HCT116 (cell line): ENCODE data around the gene NCKAP5. TPM values are rescaled to one million over a fixed set of nuclear protein-coding genes. Genes with fewer than 3 reads are reported as not detected.

Source experiments
- ATAC-seq: fragments of 200-7000 bp; cut with Tn5 transposase; 2 replicates; pipeline ENCODE4 v1.9.1; 2020; ENCODE audit warnings: mild to moderate bottlenecking, moderate library complexity
- BruUV-seq: library from RNA; stranded (reverse); fragments of 400-500 nt; replicated peaks from 2 replicates; lab custom pipeline; 2021; lab: Mats Ljungman, UMichigan
- CTCF ChIA-PET: fragments of 300-600 bp; sonication (Branson Sonifier 250); formaldehyde crosslinking; loops from one replicate; lab custom pipeline; 2021; ENCODE audit warnings: antibody characterized with exemption; lab: Charles Lee
- POLR2A ChIA-PET: fragments of 300-600, 350-600 bp; sonication (Branson Sonifier 250); formaldehyde crosslinking; loops from one replicate; lab custom pipeline; 2021; ENCODE audit warnings: antibody characterized with exemption; lab: Charles Lee
- RAD21 ChIA-PET, 2 experiments: fragments of 300-600 bp; sonication (Branson Sonifier 250); formaldehyde crosslinking; loops; one replicate each; lab custom pipeline; 2023; ENCODE audit warnings: low total read pairs in 2 of 2; ENCODE audit not compliant: uncharacterized antibody in 2 of 2, unreplicated experiment in 2 of 2, low non-redundant PET in 1 of 2; lab: Charles Lee
- DNase-seq: peaks from one replicate; pipeline ENCODE4 v3.0.0-alpha.2; 2010; ENCODE audit warnings: low read depth, low spot score
- H2AFZ ChIP-seq: fragments of 200-600 bp; shearing (Covaris generic), sonication (generic); 2 replicates; pipeline ENCODE4 v1.6.1; 2017; ENCODE audit warnings: low read depth, mixed run types, mixed read lengths, antibody characterized with exemption, low read length; ENCODE audit not compliant: poor library complexity, severe bottlenecking
- H3K27ac ChIP-seq: 2 replicates; pipeline ENCODE4 v1.5.1; 2012; ENCODE audit warnings: low read depth, low read length
- H3K27me3 ChIP-seq: fragments of 200-600 bp; sonication (generic); 2 replicates; pipeline ENCODE4 v1.6.1; 2016; ENCODE audit warnings: mixed run types, low read length, mixed read lengths; ENCODE audit not compliant: insufficient read depth
- H3K36me3 ChIP-seq, 2 experiments: fragments of 200-500 bp in 1 of 2; fragments of 200-600 bp in 1 of 2; sonication (Bioruptor generic) in 1 of 2; sonication (generic) in 1 of 2; 2 replicates each; pipeline versions ENCODE4 v1.5.1 to v1.6.1; 2014 to 2016; ENCODE audit warnings: low read length in 2 of 2, inconsistent platforms in 1 of 2, mixed read lengths in 1 of 2, mixed run types in 1 of 2; ENCODE audit not compliant: insufficient read depth in 2 of 2, control insufficient read depth in 1 of 2
- H3K4me1 ChIP-seq, 2 experiments: fragments of 200-600 bp in 1 of 2; sonication (generic) in 1 of 2; 2 replicates each; pipeline versions ENCODE4 v1.5.1 to v1.6.1; 2012 to 2017; ENCODE audit warnings: low read length in 2 of 2, inconsistent platforms in 1 of 2, mild to moderate bottlenecking in 1 of 2, mixed read lengths in 1 of 2, mixed run types in 1 of 2, moderate library complexity in 1 of 2; ENCODE audit not compliant: insufficient read depth in 2 of 2, control insufficient read depth in 1 of 2
- H3K4me2 ChIP-seq: fragments of 200-600 bp; sonication (generic); 2 replicates; pipeline ENCODE4 v1.6.1; 2017; ENCODE audit warnings: mixed run types, low read length, mixed read lengths
- H3K4me3 ChIP-seq, 2 experiments: fragments of 200-600 bp in 1 of 2; sonication (generic) in 1 of 2; replicated peaks in 1 of 2; 2 replicates each; pipeline ENCODE4 v1.5.1; 2011 to 2016; ENCODE audit warnings: low read length in 2 of 2, control low read depth in 1 of 2, low read depth in 1 of 2, mild to moderate bottlenecking in 1 of 2, mixed read lengths in 1 of 2, mixed run types in 1 of 2
- H3K79me2 ChIP-seq: fragments of 200-600 bp; sonication (generic); 2 replicates; pipeline ENCODE4 v1.6.1; 2017; ENCODE audit warnings: mild to moderate bottlenecking, mixed run types, low read length, moderate library complexity, mixed read lengths; ENCODE audit not compliant: insufficient read depth
- H3K9ac ChIP-seq: fragments of 200-600 bp; sonication (generic); 2 replicates; pipeline ENCODE4 v1.6.1; 2016; ENCODE audit warnings: low read length, mixed read lengths
- H3K9me2 ChIP-seq: fragments of 200-600 bp; sonication (generic), shearing (Covaris generic); 2 replicates; pipeline ENCODE4 v1.6.1; 2017; ENCODE audit warnings: mixed run types, mild to moderate bottlenecking, moderate library complexity; ENCODE audit not compliant: insufficient read depth
- H3K9me3 ChIP-seq, 2 experiments: fragments of 200-500 bp in 1 of 2; fragments of 200-600 bp in 1 of 2; sonication (Bioruptor generic) in 1 of 2; sonication (generic) in 1 of 2; 2 replicates each; pipeline ENCODE4 v1.6.1; 2014 to 2017; ENCODE audit warnings: low read length in 2 of 2, mixed read lengths in 2 of 2, inconsistent platforms in 1 of 2, low read depth in 1 of 2, mild to moderate bottlenecking in 1 of 2, mixed run types in 1 of 2, moderate library complexity in 1 of 2; ENCODE audit not compliant: control insufficient read depth in 1 of 2, insufficient read depth in 1 of 2
- H4K20me1 ChIP-seq: fragments of 200-600 bp; sonication (generic), shearing (Covaris generic); 2 replicates; pipeline ENCODE4 v1.6.1; 2017; ENCODE audit warnings: mixed run types, mild to moderate bottlenecking, moderate library complexity; ENCODE audit not compliant: insufficient read depth
- ATF3 ChIP-seq: IDR thresholded peaks from 2 replicates; pipeline ENCODE4 v1.6.1; 2012
- CBX3 ChIP-seq: IDR thresholded peaks from 2 replicates; pipeline ENCODE4 v1.6.1; 2012; ENCODE audit warnings: low read depth
- ELF1 ChIP-seq: IDR thresholded peaks from 2 replicates; pipeline ENCODE4 v1.6.1; 2012; ENCODE audit warnings: low read depth, borderline replicate concordance
- EZH2 ChIP-seq: fragments of 200-600 bp; sonication (generic); IDR thresholded peaks from 2 replicates; pipeline ENCODE4 v1.6.1; 2017; ENCODE audit warnings: antibody characterized with exemption, mixed run types
- FOSL1 ChIP-seq: IDR thresholded peaks from 2 replicates; pipeline ENCODE4 v1.6.1; 2012; ENCODE audit warnings: low read depth
- JUND ChIP-seq: IDR thresholded peaks from 2 replicates; pipeline ENCODE4 v1.6.1; 2012
- MAX ChIP-seq: IDR thresholded peaks from 2 replicates; pipeline ENCODE4 v1.6.1; 2012
- POLR2A ChIP-seq: IDR thresholded peaks from 2 replicates; pipeline ENCODE4 v1.7.0; 2011; ENCODE audit warnings: borderline replicate concordance; ENCODE audit not compliant: insufficient read depth, insufficient read length; ENCODE audit errors: extremely low read depth
- POLR2AphosphoS5 ChIP-seq: IDR thresholded peaks from 2 replicates; pipeline ENCODE4 v1.6.1; 2011; ENCODE audit warnings: mild to moderate bottlenecking, low read depth, low read length, moderate library complexity
- SIN3A ChIP-seq: IDR thresholded peaks from 2 replicates; pipeline ENCODE4 v1.6.1; 2012; ENCODE audit warnings: low read depth
- SP1 ChIP-seq: IDR thresholded peaks from 2 replicates; pipeline ENCODE4 v1.6.1; 2012; ENCODE audit warnings: low read depth
- SRF ChIP-seq: IDR thresholded peaks from 2 replicates; pipeline ENCODE4 v1.6.1; 2012; ENCODE audit warnings: low read depth
- YY1 ChIP-seq: IDR thresholded peaks from 2 replicates; pipeline ENCODE4 v1.6.1; 2011; ENCODE audit warnings: low read length, low read depth, moderate library complexity, mild to moderate bottlenecking; ENCODE audit not compliant: insufficient replicate concordance; ENCODE audit errors: extremely low read depth
- ZBTB33 ChIP-seq: IDR thresholded peaks from 2 replicates; pipeline ENCODE4 v1.6.1; 2011; ENCODE audit warnings: mild to moderate bottlenecking, low read length, moderate library complexity; ENCODE audit not compliant: insufficient replicate concordance; ENCODE audit errors: extremely low read depth
- ZNF274 ChIP-seq: fragments of 200-500 bp; sonication (Bioruptor generic); IDR thresholded peaks from 2 replicates; pipeline ENCODE4 v1.6.1; 2014; ENCODE audit warnings: mild to moderate bottlenecking, low read depth, low read length, inconsistent platforms
- intact Hi-C: fragments of 100-400 bp; cut with micrococcal nuclease; formaldehyde crosslinking; loops from 2 replicates; pipeline ENCODE4 v1.10.0; 2022
- total RNA-seq: library from RNA; stranded (reverse); gene quantifications from one replicate; pipeline ENCODE4 v1.2.1, GENCODE V29; 2021; ENCODE audit not compliant: unreplicated experiment
- TF ChIP-seq, protein P1 (sequence below), 3 experiments: fragments of 200-600 bp in 1 of 3; sonication (generic) in 1 of 3; IDR thresholded peaks in 2 of 3; conservative IDR thresholded peaks in 1 of 3; 2 replicates each; pipeline ENCODE4 v1.5.1; 2012 to 2017; ENCODE audit warnings: low read depth in 2 of 3, low read length in 2 of 3, antibody characterized with exemption in 1 of 3, borderline replicate concordance in 1 of 3, control low read depth in 1 of 3, mild to moderate bottlenecking in 1 of 3, mixed read lengths in 1 of 3, mixed run types in 1 of 3, moderate library complexity in 1 of 3; ENCODE audit not compliant: insufficient read depth in 1 of 3

Gene NCKAP5
- total RNA-seq, 1 experiment from 2014 or later = 0.30 TPM

DNA sequence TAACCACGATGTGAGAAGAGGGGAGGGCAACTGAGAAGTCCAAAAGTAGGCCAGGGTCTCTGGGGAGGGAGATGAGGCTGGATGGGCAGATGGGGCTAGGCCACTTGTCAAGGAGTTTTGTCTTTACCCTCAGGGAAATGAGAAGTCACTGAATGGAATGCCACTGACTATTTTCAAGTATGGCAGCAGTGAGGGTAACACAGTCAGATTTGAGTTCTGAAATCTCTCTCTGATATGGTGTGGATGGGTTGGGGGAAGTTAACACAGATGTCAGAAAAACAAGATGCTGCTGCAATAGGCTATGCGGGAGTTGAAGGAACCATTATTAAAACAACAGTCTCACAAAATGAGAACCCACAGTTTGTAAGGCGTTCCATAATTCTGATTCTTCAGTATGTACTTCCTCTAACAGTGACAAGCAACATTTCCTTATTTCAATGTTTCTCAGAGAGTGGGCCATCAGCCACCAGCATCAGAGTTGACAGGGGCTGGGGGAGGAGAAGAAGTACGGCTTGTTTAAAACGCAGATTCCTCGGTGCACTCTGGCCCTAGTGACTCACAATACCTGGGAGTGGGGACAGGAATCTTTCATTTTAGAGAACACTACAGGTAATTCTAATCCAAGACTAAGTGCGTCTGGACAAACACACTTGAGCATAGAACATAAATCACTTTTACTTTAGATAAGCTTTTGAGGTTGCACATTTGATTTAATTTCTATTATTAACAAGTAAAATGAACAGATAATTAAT, 596.8 kb downstream of the NCKAP5 start:
- intact Hi-C loops = no loop called here
- Histone ChIP-seq H3K36me3 (no peaks in the 10 kb centered on the region), H3K27me3 (no peaks in the 10 kb centered on the region), H2AFZ (no peak overlapping the region), H3K27ac (no peak overlapping the region), H3K79me2 (no peaks in the 10 kb centered on the region), H3K9me3 (no peaks in the 10 kb centered on the region)
- DNase-seq = no peak
- RAD21 ChIA-PET = no interaction called here
- POLR2A ChIA-PET = no interaction called here
- CTCF ChIA-PET = no interaction called here
- TF ChIP-seq, protein P1, sequence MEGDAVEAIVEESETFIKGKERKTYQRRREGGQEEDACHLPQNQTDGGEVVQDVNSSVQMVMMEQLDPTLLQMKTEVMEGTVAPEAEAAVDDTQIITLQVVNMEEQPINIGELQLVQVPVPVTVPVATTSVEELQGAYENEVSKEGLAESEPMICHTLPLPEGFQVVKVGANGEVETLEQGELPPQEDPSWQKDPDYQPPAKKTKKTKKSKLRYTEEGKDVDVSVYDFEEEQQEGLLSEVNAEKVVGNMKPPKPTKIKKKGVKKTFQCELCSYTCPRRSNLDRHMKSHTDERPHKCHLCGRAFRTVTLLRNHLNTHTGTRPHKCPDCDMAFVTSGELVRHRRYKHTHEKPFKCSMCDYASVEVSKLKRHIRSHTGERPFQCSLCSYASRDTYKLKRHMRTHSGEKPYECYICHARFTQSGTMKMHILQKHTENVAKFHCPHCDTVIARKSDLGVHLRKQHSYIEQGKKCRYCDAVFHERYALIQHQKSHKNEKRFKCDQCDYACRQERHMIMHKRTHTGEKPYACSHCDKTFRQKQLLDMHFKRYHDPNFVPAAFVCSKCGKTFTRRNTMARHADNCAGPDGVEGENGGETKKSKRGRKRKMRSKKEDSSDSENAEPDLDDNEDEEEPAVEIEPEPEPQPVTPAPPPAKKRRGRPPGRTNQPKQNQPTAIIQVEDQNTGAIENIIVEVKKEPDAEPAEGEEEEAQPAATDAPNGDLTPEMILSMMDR (IDR thresholded peaks at IDR 0.05 in 2 of 3, conservative IDR thresholded peaks at IDR 0.05 in 1 of 3; ENCODE audit: borderline replicate concordance in 1 of 3, insufficient read depth in 1 of 3, low read depth in 2 of 3, low read length in 2 of 3) = no peak
- TF ChIP-seq YY1 = no peak
- no peak for TF ChIP-seq FOSL1
- no peak for TF ChIP-seq ATF3
- TF ChIP-seq JUND = no peak
- no peak for TF ChIP-seq MAX
- TF ChIP-seq POLR2AphosphoS5 = no peak
- TF ChIP-seq SP1 = no peak
- no peak for TF ChIP-seq EZH2
- no peak for TF ChIP-seq ZBTB33
- TF ChIP-seq SRF = no peak
- no peak for TF ChIP-seq POLR2A
- no peak for TF ChIP-seq CBX3
- no peak for TF ChIP-seq ZNF274
- TF ChIP-seq SIN3A = no peak
- TF ChIP-seq ELF1 = no peak
- TF ChIP-seq, all 23 proteins: peak for 0
- Histone ChIP-seq H3K4me2 (no peak overlapping the region), H4K20me1 (no peaks in the 10 kb centered on the region), H3K4me3 (no peak overlapping the region), H3K9ac (no peak overlapping the region), H3K4me1 (no peaks in the 10 kb centered on the region), H3K9me2 (no peaks in the 10 kb centered on the region)
- BruUV-seq = no TSS peak
- no peak for ATAC-seq
